Measurements from ENCODE around the gene CLEC4A.
"Not testable (repeated sequence)": the region's sequence is repeated elsewhere in the genome, so short reads cannot be mapped to it uniquely, and the experiment has no call there.

GRCh38 chr12:8179989-8180585, 56.7 kb downstream of the CLEC4A start:
- TF ChIP-seq, protein P1, sequence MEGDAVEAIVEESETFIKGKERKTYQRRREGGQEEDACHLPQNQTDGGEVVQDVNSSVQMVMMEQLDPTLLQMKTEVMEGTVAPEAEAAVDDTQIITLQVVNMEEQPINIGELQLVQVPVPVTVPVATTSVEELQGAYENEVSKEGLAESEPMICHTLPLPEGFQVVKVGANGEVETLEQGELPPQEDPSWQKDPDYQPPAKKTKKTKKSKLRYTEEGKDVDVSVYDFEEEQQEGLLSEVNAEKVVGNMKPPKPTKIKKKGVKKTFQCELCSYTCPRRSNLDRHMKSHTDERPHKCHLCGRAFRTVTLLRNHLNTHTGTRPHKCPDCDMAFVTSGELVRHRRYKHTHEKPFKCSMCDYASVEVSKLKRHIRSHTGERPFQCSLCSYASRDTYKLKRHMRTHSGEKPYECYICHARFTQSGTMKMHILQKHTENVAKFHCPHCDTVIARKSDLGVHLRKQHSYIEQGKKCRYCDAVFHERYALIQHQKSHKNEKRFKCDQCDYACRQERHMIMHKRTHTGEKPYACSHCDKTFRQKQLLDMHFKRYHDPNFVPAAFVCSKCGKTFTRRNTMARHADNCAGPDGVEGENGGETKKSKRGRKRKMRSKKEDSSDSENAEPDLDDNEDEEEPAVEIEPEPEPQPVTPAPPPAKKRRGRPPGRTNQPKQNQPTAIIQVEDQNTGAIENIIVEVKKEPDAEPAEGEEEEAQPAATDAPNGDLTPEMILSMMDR (IDR thresholded peaks at IDR 0.05; ENCODE audit: low read depth, low read length, poor library complexity, severe bottlenecking), result peak; percentile 64
- not testable (repeated sequence) for TF ChIP-seq EZH2phosphoT487 (IDR thresholded peaks at IDR 0.05; ENCODE audit: borderline replicate concordance, low read length)
